A549 treated with AZD2906 at 1 μM for 4 hours (cell line): Measurements from ENCODE around the gene MCIDAS. TPM values are rescaled to one million over a fixed set of nuclear protein-coding genes. Genes with fewer than 3 reads are reported as not detected.

Experiments
- total RNA-seq: library from RNA; stranded (reverse); fragments of 200-300 nt; extraction: Qiagen RNA extraction; gene quantifications from 5 replicates; pipeline ENCODE4 v1.2.3, GENCODE V29; 2022

The MCIDAS gene
- total RNA-seq: 1.2 to 2.0 TPM (median 1.6 TPM) in 5 replicates

GRCh38 chr5:55226934-55227663, at the start of gene MCIDAS:
MCIDAS (minus strand) TSS chr5:55227315; CDS start chr5:55227138, 177 bp downstream.

GRCh38 chr5:55232985-55233928, 6.1 kb upstream of the MCIDAS start, which contains the start of gene CCNO:
CCNO (minus strand) TSS chr5:55233608; CDS start chr5:55233523, 85 bp downstream.

GRCh38 chr5:55172937-55173686, 54.0 kb downstream of the MCIDAS start, which contains the start of gene CDC20B:
CDC20B (minus strand) TSS chr5:55173177; CDS start chr5:55173000, 177 bp downstream.

Other genes starting within 250 kb of the MCIDAS start
- not detected in 5 replicates for gene ESM1, start 241.7 kb downstream of the MCIDAS start, total RNA-seq
- gene GZMK, start 203.1 kb downstream of the MCIDAS start, total RNA-seq: not detected in 5 replicates
- not detected in 5 replicates for gene GZMA, start 124.7 kb downstream of the MCIDAS start, total RNA-seq
- 30.6 to 36.7 TPM (median 32.4 TPM) in 5 replicates for gene GPX8, start 67.1 kb downstream of the MCIDAS start, total RNA-seq
- 0.03 to 0.10 TPM (median 0.07 TPM) in 5 replicates for gene CDC20B, start 54.1 kb downstream of the MCIDAS start, total RNA-seq
- 4.5 to 8.1 TPM (median 7.5 TPM) in 5 replicates for gene CCNO, start 6.3 kb upstream of the MCIDAS start, total RNA-seq
- gene DHX29, start 80.4 kb upstream of the MCIDAS start, total RNA-seq: 18.5 to 23.7 TPM (median 20.8 TPM) in 5 replicates
- 26.4 to 59.7 TPM (median 32.7 TPM) in 5 replicates for gene MTREX, start 80.7 kb upstream of the MCIDAS start, total RNA-seq